ENCODE measurements around the gene SMC1B.
"Not testable (repeated sequence)": the region's sequence is repeated elsewhere in the genome, so short reads cannot be mapped to it uniquely, and the experiment has no call there.

Gene SMC1B, protein sequence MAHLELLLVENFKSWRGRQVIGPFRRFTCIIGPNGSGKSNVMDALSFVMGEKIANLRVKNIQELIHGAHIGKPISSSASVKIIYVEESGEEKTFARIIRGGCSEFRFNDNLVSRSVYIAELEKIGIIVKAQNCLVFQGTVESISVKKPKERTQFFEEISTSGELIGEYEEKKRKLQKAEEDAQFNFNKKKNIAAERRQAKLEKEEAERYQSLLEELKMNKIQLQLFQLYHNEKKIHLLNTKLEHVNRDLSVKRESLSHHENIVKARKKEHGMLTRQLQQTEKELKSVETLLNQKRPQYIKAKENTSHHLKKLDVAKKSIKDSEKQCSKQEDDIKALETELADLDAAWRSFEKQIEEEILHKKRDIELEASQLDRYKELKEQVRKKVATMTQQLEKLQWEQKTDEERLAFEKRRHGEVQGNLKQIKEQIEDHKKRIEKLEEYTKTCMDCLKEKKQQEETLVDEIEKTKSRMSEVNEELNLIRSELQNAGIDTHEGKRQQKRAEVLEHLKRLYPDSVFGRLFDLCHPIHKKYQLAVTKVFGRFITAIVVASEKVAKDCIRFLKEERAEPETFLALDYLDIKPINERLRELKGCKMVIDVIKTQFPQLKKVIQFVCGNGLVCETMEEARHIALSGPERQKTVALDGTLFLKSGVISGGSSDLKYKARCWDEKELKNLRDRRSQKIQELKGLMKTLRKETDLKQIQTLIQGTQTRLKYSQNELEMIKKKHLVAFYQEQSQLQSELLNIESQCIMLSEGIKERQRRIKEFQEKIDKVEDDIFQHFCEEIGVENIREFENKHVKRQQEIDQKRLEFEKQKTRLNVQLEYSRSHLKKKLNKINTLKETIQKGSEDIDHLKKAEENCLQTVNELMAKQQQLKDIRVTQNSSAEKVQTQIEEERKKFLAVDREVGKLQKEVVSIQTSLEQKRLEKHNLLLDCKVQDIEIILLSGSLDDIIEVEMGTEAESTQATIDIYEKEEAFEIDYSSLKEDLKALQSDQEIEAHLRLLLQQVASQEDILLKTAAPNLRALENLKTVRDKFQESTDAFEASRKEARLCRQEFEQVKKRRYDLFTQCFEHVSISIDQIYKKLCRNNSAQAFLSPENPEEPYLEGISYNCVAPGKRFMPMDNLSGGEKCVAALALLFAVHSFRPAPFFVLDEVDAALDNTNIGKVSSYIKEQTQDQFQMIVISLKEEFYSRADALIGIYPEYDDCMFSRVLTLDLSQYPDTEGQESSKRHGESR

DNA sequence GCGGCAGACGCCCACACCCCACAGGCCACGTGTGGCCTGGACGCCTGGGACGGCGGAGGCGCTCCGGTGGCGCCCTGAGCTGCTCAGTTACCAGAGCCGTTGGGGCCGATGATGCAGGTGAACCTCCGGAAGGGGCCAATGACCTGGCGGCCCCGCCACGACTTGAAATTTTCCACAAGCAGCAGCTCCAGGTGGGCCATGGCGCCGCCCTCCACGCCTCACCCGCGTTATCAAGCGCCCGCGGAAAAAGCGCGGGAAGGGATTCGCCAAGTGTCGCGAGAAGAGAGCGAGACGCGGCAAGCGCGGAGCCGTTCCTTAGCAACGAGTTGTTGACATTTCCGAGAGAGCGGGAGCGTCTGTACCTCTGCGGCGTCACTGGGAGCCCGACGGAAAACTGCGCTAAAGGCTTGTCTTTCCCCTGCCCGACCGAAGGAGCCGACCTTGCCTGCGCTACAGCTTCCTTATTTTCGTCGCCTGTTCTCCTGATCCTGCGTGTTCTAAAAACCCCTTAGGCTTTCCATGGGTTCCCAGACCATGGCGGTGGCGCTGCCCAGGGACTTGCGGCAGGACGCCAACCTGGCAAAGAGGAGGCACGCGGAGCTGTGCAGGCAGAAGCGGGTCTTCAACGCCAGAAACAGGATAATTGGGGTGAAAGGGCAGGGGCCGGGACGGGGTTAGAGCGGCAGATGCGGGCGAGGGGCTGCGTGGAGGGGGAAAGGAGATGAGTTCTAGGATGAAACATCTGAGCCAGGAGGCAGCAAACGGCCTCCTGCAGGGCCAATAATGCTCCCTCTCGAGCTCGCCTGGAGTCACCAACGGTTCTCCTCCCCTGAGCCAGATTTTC is at the start of gene SMC1B, which contains the start of gene RIBC2:
SMC1B (minus strand) TSS at position 232 of the 844 bp plus-strand sequence; CDS start at position 200, 32 bp downstream.
RIBC2 (plus strand) TSS at position 326 of the 844 bp plus-strand sequence; CDS start at position 520, 194 bp downstream.
- peak in 35 of 56 donors; percentile 5 to 80 (median 33) for DNase-seq

DNA sequence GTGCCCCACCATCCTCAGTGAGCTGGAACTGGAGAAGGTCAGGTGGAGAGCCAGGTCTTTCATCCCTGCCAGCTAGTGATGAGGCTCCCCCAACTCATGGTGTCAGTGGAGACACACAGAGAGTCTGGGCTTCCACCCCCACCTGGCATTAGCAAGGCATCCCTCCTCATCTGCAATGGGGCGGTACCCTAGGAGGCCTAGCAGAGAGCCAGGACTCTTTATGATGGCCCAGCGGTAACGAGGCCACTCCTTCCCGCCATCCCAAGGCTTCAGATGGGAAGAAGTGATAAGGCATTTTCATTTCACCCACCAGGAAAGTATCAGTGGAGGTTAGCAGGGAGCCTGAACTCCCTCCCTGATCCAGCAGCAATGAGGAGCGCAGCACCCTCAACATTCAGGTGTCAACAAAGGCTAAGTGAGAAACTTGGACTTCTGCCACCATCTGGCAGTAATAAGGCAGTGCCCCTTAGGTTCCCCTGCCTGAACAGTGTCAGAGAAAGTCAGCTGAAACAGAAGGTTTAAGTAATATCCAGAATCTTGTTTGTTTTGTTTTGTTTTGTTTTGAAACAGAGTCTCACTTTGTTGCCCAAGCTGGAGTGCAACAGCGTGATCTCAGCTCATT is 48.7 kb upstream of the SMC1B start:
- DNase-seq, result no peak

DNA sequence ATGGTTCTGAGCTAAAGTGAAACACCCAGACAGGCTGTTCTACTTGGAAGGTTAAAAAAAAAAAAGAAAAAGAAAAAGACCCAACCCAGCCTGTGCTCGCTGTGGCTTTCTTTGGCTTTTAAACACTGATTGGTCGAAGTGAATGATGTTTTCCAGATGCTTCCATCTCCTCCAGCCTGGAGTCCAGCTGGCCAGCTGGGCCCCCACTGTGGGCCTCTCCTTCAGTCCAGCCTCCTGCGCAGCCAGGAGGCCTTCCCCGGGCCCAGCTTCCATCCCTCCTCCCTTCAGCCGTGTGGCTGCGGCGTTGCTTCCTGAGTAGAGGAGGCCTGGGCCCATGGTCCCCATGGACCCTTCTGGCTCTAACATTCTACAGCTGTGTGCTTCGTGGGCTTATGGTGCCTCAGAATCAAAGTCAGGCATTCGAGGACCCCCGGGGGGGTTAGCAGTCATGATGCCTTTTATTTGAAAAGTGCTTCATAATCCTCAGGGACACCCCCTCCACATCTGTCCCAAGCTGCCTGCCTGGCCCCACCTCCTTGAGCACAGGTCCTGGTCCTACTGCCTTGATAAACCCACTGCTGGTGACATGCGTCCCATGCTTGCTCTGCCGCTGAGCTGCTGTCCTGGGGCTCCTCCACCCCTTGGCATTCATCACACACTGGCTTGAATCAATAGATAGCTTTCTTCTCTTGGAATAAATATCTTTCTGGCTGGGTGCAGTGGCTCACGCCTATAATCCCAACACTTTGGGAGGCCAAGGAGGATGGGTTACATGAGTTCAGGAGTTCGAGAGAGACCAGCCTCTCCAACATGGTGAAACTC is 47.1 kb upstream of the SMC1B start:
- DNase-seq, result no peak

DNA sequence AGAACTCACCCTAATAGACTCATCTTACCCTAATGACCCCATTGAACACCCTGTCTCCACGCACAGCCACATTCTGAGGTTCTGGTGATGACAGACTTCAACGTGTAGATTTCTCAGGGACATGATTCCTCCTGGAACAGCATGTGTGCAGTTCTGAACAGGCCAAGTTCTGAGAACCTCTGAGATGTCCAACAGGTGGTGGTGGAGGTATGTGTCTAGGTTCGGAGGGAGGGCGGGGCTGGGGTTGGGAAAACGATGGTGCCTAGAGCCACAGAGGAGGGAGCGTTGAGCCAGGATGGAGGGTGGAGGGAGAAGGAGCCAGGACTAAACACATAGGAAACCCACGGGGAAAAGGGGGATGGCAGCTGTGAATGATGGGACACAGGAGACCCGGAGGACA is 45.8 kb upstream of the SMC1B start:
- DNase-seq, result no peak

DNA sequence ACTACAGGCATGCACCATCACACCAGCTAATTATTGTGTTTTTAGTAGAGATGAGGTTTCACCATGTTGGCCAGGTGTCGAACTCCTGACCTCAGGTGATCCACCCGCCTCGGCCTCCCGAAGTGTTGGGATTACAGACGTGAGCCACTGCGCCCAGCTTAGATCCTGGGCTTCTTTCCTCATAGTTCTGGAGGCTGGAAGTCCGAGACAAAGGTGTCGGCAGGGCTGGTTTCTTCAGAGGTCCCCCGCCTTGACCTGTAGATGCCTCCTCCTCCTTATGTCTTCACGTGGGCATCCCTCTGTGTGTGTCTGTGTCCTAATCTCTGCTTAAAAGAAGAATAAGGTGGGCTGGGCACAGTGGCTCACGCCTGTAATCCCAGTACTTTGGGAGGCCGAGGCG is 45.1 kb upstream of the SMC1B start:
- no peak for DNase-seq

DNA sequence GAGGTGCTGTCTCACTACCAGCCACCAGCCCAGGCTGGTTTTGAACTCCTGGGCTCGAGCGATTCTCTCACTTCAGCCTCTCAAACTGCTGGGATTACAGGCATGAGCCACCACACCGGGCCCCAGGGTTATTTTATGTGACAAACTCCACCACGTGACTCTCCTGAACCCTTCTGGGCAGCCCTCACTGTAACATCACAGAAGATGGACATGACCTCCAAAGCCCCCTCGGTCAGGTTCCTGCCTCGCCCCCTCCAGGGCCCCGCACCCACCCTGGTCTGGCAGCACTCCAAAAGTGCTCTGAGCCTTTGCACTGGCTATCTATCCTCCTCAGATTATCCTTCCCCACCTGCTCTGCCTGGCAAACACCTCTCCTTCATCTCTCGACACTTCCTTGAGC is 43.4 kb upstream of the SMC1B start:
- no peak for DNase-seq

DNA sequence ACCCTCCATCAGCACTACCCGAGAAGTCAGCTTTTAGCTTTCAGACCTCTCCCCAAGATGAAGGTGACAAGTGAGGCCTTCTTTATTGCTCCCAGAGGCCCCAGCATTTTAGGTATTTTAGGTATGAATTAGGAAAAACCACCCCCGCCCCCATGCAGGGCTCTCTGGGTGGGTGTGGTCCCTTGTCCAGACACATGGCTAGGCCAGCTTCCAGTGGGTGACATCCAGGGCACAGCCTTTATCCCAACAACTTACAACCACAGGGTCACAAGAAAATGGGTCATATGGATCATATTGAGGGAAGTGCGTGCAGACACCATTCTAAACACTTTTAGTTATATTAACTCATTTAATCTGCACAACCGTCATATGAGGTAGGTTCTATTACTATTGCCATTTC is 42.2 kb upstream of the SMC1B start:
- DNase-seq, result no peak

DNA sequence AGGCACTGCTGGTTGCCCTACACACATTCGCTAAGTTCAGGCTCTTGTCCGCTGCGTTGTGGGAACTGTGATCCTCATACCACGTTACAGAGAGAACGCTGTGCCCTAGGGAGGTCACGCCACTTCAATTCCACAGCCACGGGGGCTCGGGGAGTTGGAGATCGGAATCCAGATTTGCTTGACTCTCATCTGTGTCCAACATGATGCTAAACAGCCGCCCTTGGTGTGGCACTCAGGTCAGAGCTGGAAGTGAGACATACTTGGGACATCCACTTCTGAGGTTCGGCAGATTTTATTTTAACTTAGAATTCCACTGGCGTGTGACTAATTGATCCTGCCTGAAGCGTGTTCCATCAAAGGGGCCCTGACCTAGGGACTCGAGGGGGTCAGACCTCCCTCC is 41.8 kb upstream of the SMC1B start:
- no peak for DNase-seq

DNA sequence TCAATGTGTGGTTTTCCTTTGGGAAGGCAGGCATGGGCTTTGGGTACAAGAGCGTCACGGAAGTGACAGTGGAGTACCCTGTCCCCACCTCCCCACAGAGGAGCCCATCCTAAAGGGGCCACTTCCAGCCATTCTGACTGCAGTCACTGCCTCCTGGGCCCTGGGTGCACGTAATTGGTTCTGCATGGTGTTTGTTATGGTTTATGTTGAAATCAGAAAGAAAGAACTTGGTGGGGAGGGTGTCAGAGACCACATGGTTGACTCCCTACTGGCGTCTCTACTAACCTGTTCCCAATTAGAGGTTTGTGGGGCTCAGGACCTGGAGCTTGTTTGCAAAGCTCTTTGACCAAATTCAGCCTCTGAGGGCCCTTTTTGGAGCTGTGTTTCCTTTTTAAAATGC is 40.9 kb upstream of the SMC1B start:
- no peak for DNase-seq

DNA sequence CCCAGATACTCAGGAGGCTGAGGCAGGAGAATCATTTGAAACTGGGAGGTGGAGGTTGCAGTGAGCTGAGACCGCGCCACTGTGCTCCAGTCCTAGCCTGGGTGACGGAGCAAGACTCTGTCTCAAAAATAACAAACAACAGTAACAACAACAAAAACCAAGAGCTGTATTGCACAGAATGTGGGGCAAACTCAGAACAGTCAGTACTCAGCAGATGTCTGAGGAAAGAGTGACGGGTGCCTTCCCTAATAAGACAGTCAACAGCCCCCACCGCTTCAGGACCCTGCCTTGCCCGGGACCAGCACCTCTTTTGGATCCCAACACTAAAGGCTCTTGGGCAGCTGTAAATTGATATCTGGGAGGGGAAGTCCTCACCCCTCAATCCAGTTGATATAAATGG is 40.4 kb upstream of the SMC1B start:
- no peak for DNase-seq

DNA sequence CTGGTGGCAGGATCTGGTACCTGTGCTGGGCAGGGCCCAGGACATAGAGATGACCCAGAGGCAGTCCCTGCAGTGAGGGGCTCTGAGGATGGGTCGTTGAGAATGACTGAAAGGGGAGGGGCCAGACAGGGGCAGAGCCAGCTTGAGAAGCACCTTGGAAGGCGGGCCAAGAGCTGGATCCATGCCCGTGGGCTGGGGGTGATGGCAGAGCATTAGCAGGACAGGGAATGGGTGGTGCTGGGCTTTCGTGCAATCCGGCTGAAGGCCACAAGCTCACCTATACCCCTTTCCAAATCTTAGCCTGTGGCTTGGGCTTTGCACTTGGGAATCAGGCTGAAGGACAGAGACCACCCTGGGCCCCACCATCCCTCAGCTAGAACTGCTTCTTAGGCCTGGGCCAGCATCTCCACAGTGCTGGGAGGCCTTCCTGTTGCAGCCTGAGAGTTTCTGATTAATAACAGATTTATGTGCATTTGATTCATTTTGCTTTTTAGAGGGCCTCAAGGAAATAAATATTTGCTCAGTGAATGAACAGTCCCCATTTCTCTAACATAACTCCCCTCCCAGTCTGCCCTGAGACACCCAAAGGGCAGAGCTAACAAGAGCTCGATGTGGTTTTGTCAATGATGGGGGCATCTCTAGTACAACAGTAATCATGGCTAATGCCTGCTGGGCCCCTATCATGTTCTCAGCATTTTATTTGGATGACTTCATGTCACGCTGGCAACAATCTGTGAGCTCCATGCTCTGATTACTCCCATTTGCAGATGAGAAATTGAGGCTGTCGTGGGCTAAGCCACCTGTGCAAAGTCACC is 39.4 kb upstream of the SMC1B start:
- no peak for DNase-seq

DNA sequence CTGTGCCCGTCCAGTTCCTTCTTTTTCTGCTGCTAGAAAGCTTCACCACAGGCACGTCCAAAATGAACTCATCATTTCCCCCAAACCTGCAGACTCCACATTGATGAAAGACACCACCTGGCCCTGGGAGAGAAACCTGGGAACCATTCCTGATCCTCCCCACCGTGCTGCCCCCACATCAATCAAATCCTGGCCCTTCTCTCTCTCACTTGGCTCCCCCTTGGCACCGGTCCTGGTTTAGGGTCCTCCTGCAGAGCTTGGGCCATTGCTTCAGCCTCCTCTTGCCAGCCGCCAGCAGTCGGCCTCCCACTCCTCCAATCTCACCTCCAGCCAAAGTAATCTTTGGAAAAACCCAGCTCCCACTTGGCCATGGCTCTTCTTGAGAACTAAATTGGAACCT is 38.6 kb upstream of the SMC1B start:
- DNase-seq, result no peak

DNA sequence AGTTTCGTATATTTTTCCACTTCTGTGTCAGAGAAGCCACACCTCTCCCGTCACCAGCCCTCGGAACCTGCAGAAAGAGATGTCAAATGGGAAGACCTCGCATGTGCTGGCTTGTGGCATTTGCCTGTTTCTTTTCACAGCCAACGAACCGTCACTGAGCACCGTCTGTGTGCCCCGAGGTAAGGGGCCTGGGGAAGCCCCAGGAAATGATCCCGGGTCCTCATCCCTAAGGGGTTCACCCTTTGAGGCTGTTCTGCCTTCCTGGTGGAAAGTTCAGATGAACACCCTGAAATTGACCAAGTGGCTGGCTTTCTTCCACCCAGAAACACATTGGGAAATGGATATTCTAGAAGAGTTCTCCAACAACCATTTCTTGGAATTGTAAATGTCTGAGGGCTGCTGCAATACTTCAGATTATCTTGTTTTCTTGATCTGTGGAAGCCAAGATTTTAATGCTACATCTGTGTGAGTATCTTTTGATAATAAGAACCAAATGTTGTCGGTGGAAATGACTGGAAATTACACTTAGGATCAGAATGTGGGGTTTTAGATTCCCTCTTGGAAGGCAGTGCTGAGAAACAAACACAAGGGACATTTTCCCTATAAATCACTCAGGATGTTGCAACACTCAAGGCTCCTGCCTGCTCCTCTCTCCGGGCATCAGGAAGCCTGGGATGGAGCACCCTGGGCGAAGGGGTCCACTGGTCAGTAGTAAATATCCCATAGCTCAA is 37.7 kb upstream of the SMC1B start:
- no peak for DNase-seq

DNA sequence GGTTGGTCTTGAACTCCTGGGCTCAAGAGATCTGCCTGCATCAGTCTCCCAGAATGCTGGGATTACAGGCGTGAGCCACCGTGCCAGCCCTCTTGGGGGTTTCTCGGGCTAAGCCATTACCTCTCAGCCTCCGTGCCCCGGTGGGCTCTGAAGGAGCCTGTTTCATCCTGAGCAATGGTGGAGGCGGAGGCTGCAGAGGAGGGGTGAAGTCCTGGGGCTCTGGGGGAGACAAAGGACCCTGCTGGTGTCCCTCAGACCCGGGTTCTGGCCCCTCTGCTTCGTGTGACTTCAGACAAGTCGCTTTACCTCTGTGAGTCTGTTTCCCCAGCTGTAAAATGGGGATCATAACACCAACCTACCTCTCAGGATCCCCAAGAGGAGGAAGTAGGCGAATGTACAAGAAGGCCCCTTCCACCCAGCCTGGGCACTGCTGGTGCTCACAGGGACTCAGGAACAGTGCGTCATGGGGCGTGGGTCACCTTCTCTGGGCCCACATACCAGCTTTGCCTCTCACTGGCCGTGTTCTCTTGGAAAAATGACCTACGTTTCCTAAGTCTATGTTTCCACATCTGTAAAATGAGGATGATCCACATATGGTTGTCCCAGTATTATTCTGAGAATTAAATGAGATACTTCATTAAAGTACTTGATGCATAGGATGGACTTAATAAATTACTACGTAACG is 36.8 kb upstream of the SMC1B start:
- no peak for DNase-seq

DNA sequence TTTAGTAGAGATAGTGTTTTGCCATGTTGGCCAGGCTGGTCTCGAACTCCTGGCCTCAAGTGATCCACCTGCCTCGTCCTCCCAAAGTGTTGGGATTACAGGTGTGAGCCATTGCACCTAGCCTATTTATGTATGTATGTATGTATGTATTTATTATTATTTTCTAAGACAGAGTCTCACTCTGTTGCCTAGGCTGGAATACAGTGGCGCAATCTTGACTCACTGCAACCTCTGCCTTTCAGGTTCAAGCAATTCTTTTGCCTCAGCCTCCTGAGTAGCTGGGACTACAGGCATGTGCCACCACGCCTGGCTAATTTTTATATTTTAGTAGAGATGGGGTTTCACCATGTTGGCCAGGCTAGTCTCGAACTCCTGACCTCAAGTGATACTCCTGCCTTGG is 36.0 kb upstream of the SMC1B start:
- not testable (repeated sequence) for DNase-seq

DNA sequence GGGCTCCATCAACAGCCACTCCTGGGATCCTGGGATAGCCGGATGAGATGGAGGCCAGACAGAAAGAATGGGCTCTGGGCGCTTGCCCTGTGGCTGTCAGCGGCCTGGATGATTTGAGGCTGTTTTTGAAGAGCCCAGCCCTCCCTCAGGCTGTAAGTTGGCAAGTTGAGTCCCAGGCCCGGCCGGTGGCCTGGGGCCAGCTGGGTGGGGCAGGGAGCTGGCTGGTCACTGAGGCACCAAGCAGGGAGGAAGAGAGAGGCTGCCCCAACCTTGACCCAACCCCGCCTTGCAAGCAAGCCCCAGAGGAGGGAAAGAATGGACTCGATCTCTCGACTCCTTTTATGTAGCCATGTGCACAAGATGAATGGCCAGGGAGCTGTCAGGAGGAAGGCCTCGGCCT is 35.0 kb upstream of the SMC1B start:
- no peak for DNase-seq

DNA sequence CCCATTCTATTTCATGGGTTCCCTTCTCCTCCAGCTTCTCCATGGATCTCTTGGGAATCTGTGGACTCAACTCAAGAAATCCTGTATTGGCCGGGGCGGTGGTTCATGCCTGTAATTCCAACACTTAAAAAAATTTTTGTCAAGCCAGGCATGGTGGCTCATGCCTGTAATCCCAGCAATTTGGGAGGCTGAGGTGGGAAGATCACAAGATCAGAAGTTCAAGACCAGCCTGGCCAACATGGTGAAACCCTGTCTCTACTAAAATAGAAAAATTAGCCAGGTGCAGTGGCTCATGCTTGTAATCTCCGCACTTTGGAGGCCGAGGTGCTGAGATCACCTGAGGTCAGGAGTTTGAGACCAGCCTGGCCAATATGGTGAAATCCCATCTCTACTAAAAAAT is 34.2 kb upstream of the SMC1B start:
- not testable (repeated sequence) for DNase-seq

All from nucleus accumbens (tissue), 56 donors.